ENCODE results near the gene C2orf76. TPM values are rescaled to one million over a fixed set of nuclear protein-coding genes. Genes with fewer than 3 reads are reported as not detected.

The C2orf76 gene
- total and polyA plus RNA-seq, 4 experiments from 2014 or later, result 8.8 to 28.0 (median 14.6) TPM

Other genes starting within 250 kb of the C2orf76 start
- gene C1QL2, start 208.1 kb downstream of the C2orf76 start, total RNA-seq, result not detected
- not detected for gene C1QL2, start 208.1 kb downstream of the C2orf76 start, polyA plus RNA-seq
- gene STEAP3, start 143.0 kb downstream of the C2orf76 start, total RNA-seq, result under 1 TPM in 1 of 2 experiments, not detected in 1; 0.32 TPM
- gene STEAP3, start 143.0 kb downstream of the C2orf76 start, polyA plus RNA-seq, result not detected
- 10 to 100 TPM; 44.7 to 51.5 TPM for gene DBI, start 143 bp upstream of the C2orf76 start, total RNA-seq
- 100 to 1,000 TPM; 289 to 384 TPM for gene DBI, start 143 bp upstream of the C2orf76 start, polyA plus RNA-seq
- gene TMEM37, start 65.0 kb upstream of the C2orf76 start, total RNA-seq, result under 1 TPM in 1 of 2 experiments, not detected in 1; 0.44 TPM
- not detected for gene TMEM37, start 65.0 kb upstream of the C2orf76 start, polyA plus RNA-seq
- not detected for gene SCTR, start 157.6 kb upstream of the C2orf76 start, total RNA-seq
- not detected for gene SCTR, start 157.6 kb upstream of the C2orf76 start, polyA plus RNA-seq
- not detected for gene CFAP221, start 177.6 kb upstream of the C2orf76 start, total RNA-seq
- gene CFAP221, start 177.6 kb upstream of the C2orf76 start, polyA plus RNA-seq, result not detected